ENCODE data around the gene CDC42BPA.

- no peak for TF ChIP-seq CTCF (IDR thresholded peaks at IDR 0.05)
- TF ChIP-seq POLR2A (IDR thresholded peaks at IDR 0.05), result no peak
Measured at GRCh38 chr1:227192163-227192562, 126.1 kb downstream of the CDC42BPA start.
